ENCODE data around the gene ASAP3.

Gene ASAP3

GRCh38 chr1:23451441-23451840 is 32.5 kb downstream of the ASAP3 start:
- in situ Hi-C loops (cut with MboI; ENCODE audit: low sequenced_read_pairs): no loop called here

DNA sequence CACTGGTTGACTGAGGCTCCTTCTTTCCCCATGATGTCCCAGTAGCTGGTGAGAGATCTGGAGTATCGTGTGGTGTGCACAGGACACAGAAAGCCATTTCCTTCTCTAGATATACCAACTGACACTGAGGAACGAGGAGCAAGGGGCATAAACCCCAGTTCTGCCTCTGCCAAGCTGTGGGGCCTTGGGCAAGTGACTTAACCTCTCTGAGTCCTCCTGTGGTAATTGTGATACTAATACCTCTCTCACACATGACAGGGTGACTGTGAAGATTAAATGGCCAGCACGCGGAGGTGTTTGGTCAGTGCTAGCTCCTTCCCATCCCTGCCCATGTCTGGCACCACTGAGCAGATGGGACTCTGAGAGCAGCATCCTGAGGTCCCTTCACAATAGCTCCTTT is 33.1 kb downstream of the ASAP3 start:
- in situ Hi-C loops (cut with MboI; ENCODE audit: low sequenced_read_pairs): no loop called here

GRCh38 chr1:23449958-23450357 is 34.0 kb downstream of the ASAP3 start:
- in situ Hi-C loops (cut with MboI; ENCODE audit: low sequenced_read_pairs): no loop called here

DNA sequence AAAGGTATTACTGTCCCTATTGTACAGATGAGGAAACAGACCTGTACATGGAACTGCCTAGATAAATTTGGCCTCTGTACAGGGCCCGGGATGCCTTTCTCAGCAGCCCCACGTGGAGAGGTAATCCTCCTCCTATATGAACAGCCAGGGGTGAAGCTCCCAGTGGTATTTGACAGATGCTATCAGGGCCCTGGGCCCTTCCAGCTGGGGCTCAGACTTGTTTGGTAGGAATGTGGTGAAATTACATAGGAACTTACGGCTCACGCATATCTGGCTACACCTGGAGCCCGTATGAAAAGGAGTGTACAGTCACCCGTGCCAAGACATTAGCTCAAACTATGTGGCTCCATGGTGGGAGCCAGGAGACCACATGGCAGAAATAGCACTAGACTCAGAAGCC is 34.7 kb downstream of the ASAP3 start:
- in situ Hi-C loops (cut with MboI; ENCODE audit: low sequenced_read_pairs): no loop called here

DNA sequence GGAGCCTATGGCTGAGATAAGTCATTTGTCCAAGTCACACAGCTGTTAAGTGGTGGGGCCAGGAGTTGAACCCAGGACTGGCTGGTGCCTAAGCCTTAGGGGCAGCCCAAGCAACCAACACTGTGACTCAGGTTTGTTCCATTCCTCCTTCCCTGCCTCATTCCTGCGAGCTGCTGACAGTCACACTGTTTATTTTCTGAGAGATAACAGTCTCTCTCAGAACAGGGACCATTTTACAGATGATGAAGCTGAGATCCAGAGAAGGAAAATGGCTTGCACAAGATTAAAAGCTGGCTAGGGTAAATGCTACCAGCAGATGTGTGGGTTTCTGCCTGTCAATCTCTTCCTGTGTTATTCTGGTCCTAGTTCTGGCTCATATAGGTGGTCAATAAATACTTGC is 35.1 kb downstream of the ASAP3 start:
- in situ Hi-C loops (cut with MboI; ENCODE audit: low sequenced_read_pairs): no loop called here

DNA sequence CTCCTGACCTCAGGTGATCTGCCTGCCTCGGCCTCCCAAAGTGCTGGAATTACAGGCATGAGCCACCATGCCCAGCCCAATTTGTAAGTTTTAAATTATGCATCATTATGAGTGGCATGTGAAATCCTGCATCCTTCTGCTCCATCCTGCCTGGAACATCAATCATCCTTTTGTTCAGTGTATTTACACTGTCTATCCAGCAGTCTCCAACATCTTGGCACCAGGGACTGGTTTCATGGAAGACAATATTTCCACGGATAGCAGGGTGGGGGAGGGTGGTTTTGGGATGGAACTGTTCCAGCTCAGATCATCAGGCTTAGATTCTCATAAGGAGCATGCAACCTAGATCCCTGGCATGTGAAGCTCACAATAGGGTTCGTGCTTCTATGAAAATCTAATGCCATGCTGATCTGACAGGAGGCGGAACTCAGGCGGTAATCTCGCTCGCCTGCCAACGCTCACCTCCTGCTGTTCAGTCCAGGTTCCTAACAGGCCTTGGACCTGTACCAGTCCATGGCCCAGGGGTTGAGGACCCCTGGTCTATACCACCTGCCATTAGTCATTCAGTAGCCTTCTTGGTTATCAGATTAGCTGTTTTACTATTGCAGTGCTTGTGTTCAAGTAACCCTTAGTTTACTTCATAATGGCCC is 37.2 kb downstream of the ASAP3 start:
- in situ Hi-C loops (cut with MboI; ENCODE audit: low sequenced_read_pairs): no loop called here

GRCh38 chr1:23444596-23445390 is 39.2 kb downstream of the ASAP3 start:
- in situ Hi-C loops (cut with MboI; ENCODE audit: low sequenced_read_pairs): no loop called here

GRCh38 chr1:23444104-23444533 is 39.9 kb downstream of the ASAP3 start:
- in situ Hi-C loops (cut with MboI; ENCODE audit: low sequenced_read_pairs): no loop called here

DNA sequence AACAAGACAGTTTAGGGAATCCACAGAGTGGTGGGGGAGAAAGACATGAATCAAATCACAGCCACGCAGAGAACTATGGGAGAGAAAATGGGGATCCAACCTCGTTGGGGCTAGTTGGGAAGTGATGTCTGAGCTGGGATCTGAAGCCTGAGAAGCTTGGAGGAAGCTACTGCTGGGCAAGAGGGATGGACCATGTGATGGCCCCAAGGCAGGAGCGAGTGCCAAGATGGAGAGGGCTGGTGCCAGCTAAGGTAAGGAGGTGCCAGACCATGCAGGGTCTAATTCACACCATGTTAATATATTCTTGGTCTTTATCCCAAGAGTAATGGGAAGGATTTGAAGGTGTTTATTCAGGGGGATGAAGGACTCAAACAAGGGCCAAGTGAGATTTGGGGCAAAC is 41.2 kb downstream of the ASAP3 start:
- in situ Hi-C loops (cut with MboI; ENCODE audit: low sequenced_read_pairs): no loop called here

DNA sequence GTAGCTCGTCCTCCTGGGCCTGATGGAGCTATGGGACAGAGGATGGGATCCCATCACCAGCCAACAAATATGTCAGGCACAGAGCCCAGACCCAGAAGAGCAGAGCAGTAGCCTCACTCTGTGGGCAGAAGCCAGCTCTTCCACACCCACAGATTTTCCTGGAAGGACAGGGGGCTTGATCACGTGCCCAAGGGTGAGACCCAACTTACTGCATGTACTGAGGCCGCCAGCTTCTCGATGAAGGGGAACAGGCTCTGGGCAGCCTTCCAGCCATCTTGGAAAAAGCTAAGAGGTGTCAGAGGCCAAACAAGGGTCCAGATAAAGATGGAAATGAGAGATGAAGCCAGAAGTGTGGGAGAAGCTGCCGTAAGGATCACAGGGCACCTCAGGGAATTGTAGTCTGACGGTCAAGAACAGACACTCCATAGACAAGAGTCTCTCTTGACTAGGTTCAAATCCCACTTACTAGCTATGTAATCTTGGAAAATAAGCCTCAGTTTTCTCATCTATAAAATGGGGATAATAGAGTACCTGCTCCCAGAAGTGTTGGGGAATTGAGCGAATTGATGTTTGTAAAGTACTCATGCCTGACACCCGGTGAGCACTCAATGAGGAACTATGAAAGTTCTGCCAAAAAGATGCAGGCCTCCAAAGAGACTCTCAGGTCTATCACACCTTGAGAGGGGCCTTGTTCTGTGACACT is 42.4 kb downstream of the ASAP3 start:
- in situ Hi-C loops (cut with MboI; ENCODE audit: low sequenced_read_pairs): no loop called here

DNA sequence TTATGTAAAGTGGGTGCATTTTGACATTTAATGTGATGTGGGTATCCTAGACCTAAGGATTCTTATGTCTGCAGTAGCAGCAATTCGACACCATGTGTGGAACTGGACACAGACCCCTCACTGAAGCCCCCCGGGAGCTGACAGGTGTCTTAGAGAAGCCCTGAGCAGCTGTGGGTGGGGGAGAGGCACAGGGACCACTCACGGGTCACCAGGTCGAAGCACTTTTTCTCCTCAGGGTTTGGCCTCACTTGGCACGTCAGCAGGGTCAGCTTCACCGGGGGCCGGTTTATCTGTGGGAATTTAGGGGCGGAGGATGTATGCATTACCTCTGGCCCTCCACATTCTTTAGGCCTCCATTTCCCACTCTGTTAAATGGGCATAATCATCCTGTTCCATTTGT is 45.4 kb downstream of the ASAP3 start:
- in situ Hi-C loops (cut with MboI; ENCODE audit: low sequenced_read_pairs): no loop called here

DNA sequence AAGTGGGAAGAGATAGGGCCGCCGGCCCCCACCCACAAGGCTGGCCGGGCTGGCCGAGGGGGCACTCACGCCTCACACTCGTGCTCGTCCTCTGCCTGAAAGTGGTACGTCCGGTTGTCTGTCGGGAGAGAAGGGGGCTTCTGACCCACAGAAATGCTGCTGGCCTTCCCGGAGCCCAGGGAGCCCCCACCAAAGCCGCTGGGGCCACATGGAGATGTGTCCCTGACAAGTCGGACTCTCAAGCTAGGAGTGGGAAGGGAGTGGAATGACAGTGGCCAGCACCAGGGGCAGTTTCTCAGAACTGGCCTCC is 46.7 kb downstream of the ASAP3 start:
- in situ Hi-C loops (cut with MboI; ENCODE audit: low sequenced_read_pairs): no loop called here

DNA sequence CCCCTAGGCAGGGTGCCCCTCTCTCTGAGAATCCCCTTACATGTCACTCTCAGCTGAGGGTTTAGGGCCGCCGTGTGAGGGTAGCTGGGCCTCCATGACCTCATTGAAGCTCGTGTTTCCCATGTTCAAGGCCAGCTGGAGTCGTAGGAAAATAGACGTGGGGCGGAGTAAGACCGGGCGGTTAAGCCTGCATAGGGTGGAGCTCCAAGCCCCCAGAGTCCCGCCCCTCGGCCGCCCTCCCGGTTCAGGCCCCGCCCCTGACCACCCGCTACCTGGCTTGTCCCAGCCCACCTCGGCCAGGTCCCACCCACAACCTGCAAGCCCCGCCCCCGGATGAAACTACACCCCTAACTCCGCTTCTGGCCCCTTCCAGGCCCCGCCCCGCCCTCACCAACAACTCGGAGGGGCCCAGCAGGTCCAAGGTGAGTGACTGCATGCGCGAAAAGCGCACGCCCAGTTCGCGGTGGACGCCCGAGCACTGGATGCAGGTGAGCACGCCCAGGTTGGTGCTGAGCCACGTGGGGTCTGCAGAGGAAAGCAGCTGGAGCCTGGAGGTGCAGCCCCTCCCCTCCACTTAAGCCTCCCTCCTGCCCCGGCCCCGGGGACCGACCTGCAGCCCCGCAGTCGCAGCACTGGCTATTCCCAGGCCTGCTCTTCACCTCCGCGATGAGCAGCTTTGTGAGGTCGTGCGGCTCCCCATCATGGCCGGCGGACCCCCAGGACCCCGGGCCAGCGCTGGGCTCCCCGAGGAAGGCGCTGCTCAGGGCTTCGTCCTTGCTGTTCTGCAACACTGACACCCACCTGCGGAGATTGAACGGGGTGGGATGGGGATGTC is 47.2 kb downstream of the ASAP3 start:
- in situ Hi-C loops (cut with MboI; ENCODE audit: low sequenced_read_pairs): no loop called here

- in situ Hi-C loops (cut with MboI; ENCODE audit: low sequenced_read_pairs): no loop called here
Observed at GRCh38 chr1:23434260-23434775, 49.7 kb downstream of the ASAP3 start.

DNA sequence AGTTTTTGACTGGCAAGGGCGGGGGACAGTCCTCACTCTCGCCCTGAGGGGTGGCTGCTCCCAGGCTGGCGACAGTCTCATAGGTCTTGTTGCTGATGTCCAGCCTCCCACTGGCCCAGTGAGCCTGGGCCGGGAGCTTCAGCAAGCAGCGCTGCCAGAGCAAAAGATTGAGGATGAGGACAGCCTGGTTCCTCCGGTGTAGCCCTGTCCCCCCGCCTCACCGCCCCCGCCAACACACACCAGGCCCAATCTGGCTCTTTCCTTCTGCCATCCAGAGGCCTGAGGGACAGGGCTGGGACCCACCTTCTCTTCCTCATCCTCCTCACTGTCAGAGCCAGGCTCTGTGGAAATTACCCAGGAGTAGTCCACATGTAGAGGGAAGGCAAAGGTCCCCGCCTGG is 50.9 kb downstream of the ASAP3 start:
- in situ Hi-C loops (cut with MboI; ENCODE audit: low sequenced_read_pairs): no loop called here

DNA sequence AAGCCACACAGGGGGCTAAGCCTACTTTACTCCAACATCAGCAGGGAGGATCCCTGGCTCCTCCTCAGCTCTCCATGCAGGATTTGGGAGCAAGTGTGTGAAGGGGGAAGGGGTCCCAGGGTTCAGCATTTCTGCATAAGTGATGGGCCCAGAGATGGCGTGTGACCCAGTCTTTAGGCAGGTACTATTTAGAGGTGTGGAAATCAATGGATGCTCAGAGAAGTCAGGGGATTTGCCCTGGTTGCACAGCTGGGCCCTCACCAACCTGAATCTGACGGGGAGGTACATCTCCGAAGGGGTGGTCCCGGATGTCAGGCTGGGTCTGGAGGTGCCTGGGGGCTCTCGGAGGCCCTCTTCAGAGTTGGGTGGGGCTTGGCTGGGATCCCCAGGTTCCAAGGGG is 52.5 kb downstream of the ASAP3 start:
- in situ Hi-C loops (cut with MboI; ENCODE audit: low sequenced_read_pairs): no loop called here

- in situ Hi-C loops (cut with MboI; ENCODE audit: low sequenced_read_pairs): no loop called here
Observed at GRCh38 chr1:23430803-23431202, 53.2 kb downstream of the ASAP3 start.

DNA sequence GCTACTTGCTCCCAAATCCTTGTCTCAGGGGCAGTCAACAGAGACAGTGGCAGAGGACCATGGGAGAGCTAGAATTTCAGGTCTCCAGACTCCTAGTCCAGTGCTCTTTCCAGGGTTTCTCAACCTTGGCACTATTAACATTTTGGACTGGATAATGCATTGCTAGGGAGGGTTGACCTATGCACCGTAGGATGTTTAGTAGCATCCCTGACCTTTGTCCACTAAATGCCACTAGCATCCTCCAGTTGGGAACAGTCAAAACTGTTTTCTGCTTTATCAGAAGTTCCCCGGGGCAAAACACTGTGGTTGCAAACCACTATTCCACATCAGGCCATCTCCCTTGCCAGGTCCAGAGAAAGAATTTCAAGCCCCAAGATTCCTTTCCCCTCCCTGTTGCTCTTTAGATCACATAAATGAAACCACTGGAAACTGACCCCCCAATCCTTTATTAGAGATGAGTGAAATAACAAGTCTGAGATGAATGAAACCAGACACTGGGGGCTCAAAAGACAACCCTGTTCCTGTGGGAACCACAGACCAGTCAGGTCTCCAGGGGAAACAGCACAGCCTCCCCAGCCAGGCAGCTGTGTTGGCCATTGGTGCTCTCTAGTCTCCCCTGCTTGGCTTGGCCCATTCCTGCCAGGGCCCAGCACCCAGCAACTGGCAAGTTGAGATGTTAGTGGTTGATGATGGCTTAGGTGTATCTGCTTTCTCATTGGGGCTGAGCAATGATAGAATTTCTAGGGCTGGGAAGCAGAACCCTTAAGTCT is 55.7 kb downstream of the ASAP3 start:
- in situ Hi-C loops (cut with MboI; ENCODE audit: low sequenced_read_pairs): no loop called here

- in situ Hi-C loops (cut with MboI; ENCODE audit: low sequenced_read_pairs): no loop called here
Observed at GRCh38 chr1:23427550-23427949, 56.4 kb downstream of the ASAP3 start.

GRCh38 chr1:23426828-23427227 is 57.2 kb downstream of the ASAP3 start:
- in situ Hi-C loops (cut with MboI; ENCODE audit: low sequenced_read_pairs): no loop called here

DNA sequence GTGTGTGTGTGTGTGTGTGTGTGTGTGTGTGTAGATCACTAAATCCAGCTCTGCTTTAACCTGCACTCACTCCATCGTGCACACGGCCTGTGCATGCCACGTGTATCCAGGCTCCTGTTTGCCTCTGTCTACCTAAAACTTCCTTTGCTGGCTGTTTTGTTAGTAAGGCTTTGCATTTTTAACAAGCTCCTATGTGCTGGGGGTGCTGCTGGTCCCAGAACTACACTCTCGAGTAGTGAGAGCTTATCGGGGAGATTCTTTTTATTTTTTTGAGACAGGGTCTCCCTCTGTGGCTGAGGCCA is 58.8 kb downstream of the ASAP3 start:
- in situ Hi-C loops (cut with MboI; ENCODE audit: low sequenced_read_pairs): no loop called here

Measured in hTERT RPE-1 (cell line).